ENCODE results near the gene GRIA1.

GRIA1 gene

GRCh38 chr5:153617190-153617589, 126.7 kb downstream of the GRIA1 start:
- Histone ChIP-seq H3K27ac (ENCODE audit: insufficient read depth, low read length, poor library complexity, severe bottlenecking) (no peak overlapping the region), H3K27me3 (replicated peaks; ENCODE audit: control insufficient read depth, insufficient read depth, low read length, poor library complexity, severe bottlenecking) (no peaks in the 10 kb centered on the region), H3K4me1 (ENCODE audit: control insufficient read depth, insufficient read depth, low read length, poor library complexity, severe bottlenecking) (no peaks in the 10 kb centered on the region)

GRCh38 chr5:153618307-153618706, 127.8 kb downstream of the GRIA1 start:
- no peak overlapping the region for H3K27ac ChIP-seq (ENCODE audit: insufficient read depth, low read length, poor library complexity, severe bottlenecking)
- no peak for DNase-seq
- no peaks in the 10 kb centered on the region for H3K4me1 ChIP-seq (ENCODE audit: control insufficient read depth, insufficient read depth, low read length, poor library complexity, severe bottlenecking)
- no peaks in the 10 kb centered on the region for H3K36me3 ChIP-seq (ENCODE audit: control insufficient read depth, insufficient read depth, low read length)
- H3K27me3 ChIP-seq (replicated peaks; ENCODE audit: control insufficient read depth, insufficient read depth, low read length, poor library complexity, severe bottlenecking) = no peaks in the 10 kb centered on the region
- no peak overlapping the region for H3K4me3 ChIP-seq (ENCODE audit: insufficient read depth, low read depth, low read length, poor library complexity, severe bottlenecking)
- H3K9me3 ChIP-seq (ENCODE audit: control insufficient read depth, low read length) = no peaks in the 10 kb centered on the region

More at GRCh38 chr5:153617190-153617589, 126.7 kb downstream of the GRIA1 start:
- no peak for DNase-seq
- no peaks in the 10 kb centered on the region for H3K36me3 ChIP-seq (ENCODE audit: control insufficient read depth, insufficient read depth, low read length)
- H3K4me3 ChIP-seq (ENCODE audit: insufficient read depth, low read depth, low read length, poor library complexity, severe bottlenecking) = no peak overlapping the region
- H3K9me3 ChIP-seq (ENCODE audit: control insufficient read depth, low read length) = no peaks in the 10 kb centered on the region

- H3K27ac ChIP-seq (ENCODE audit: insufficient read depth, low read length, poor library complexity, severe bottlenecking) = no peak overlapping the region
- H3K27me3 ChIP-seq (replicated peaks; ENCODE audit: control insufficient read depth, insufficient read depth, low read length, poor library complexity, severe bottlenecking) = no peaks in the 10 kb centered on the region
- no peaks in the 10 kb centered on the region for H3K4me1 ChIP-seq (ENCODE audit: control insufficient read depth, insufficient read depth, low read length, poor library complexity, severe bottlenecking)
- no peak for DNase-seq
- no peaks in the 10 kb centered on the region for H3K36me3 ChIP-seq (ENCODE audit: control insufficient read depth, insufficient read depth, low read length)
- H3K9me3 ChIP-seq (ENCODE audit: control insufficient read depth, low read length) = no peaks in the 10 kb centered on the region
- H3K4me3 ChIP-seq (ENCODE audit: insufficient read depth, low read depth, low read length, poor library complexity, severe bottlenecking) = no peak overlapping the region
Measured at GRCh38 chr5:153618867-153619266, 128.4 kb downstream of the GRIA1 start.

- H3K36me3 ChIP-seq (ENCODE audit: control insufficient read depth, insufficient read depth, low read length) = no peaks in the 10 kb centered on the region
- no peak overlapping the region for H3K4me3 ChIP-seq (ENCODE audit: insufficient read depth, low read depth, low read length, poor library complexity, severe bottlenecking)
- H3K9me3 ChIP-seq (ENCODE audit: control insufficient read depth, low read length) = no peaks in the 10 kb centered on the region
- H3K27ac ChIP-seq (ENCODE audit: insufficient read depth, low read length, poor library complexity, severe bottlenecking) = no peak overlapping the region
- H3K27me3 ChIP-seq (replicated peaks; ENCODE audit: control insufficient read depth, insufficient read depth, low read length, poor library complexity, severe bottlenecking) = no peaks in the 10 kb centered on the region
- DNase-seq = no peak
- H3K4me1 ChIP-seq (ENCODE audit: control insufficient read depth, insufficient read depth, low read length, poor library complexity, severe bottlenecking) = no peaks in the 10 kb centered on the region
Measured at GRCh38 chr5:153619771-153620170, 129.3 kb downstream of the GRIA1 start.

- Histone ChIP-seq H3K27ac (ENCODE audit: insufficient read depth, low read length, poor library complexity, severe bottlenecking) (no peak overlapping the region), H3K4me1 (ENCODE audit: control insufficient read depth, insufficient read depth, low read length, poor library complexity, severe bottlenecking) (no peaks in the 10 kb centered on the region), H3K9me3 (ENCODE audit: control insufficient read depth, low read length) (no peaks in the 10 kb centered on the region), H3K36me3 (ENCODE audit: control insufficient read depth, insufficient read depth, low read length) (no peaks in the 10 kb centered on the region), H3K4me3 (ENCODE audit: insufficient read depth, low read depth, low read length, poor library complexity, severe bottlenecking) (no peak overlapping the region), H3K27me3 (replicated peaks; ENCODE audit: control insufficient read depth, insufficient read depth, low read length, poor library complexity, severe bottlenecking) (no peaks in the 10 kb centered on the region)
- DNase-seq = no peak
Measured at GRCh38 chr5:153623124-153623523, 132.7 kb downstream of the GRIA1 start.

- Histone ChIP-seq H3K9me3 (ENCODE audit: control insufficient read depth, low read length) (no peaks in the 10 kb centered on the region), H3K4me3 (ENCODE audit: insufficient read depth, low read depth, low read length, poor library complexity, severe bottlenecking) (no peak overlapping the region), H3K27me3 (replicated peaks; ENCODE audit: control insufficient read depth, insufficient read depth, low read length, poor library complexity, severe bottlenecking) (no peaks in the 10 kb centered on the region), H3K36me3 (ENCODE audit: control insufficient read depth, insufficient read depth, low read length) (no peaks in the 10 kb centered on the region), H3K27ac (ENCODE audit: insufficient read depth, low read length, poor library complexity, severe bottlenecking) (no peak overlapping the region), H3K4me1 (ENCODE audit: control insufficient read depth, insufficient read depth, low read length, poor library complexity, severe bottlenecking) (no peaks in the 10 kb centered on the region)
- no peak for DNase-seq
Measured at GRCh38 chr5:153623751-153624450, 133.4 kb downstream of the GRIA1 start.

GRCh38 chr5:153624451-153624765, 133.9 kb downstream of the GRIA1 start:
- H3K27me3 ChIP-seq (replicated peaks; ENCODE audit: control insufficient read depth, insufficient read depth, low read length, poor library complexity, severe bottlenecking) = no peaks in the 10 kb centered on the region
- no peak for DNase-seq
- no peaks in the 10 kb centered on the region for H3K36me3 ChIP-seq (ENCODE audit: control insufficient read depth, insufficient read depth, low read length)
- H3K4me3 ChIP-seq (ENCODE audit: insufficient read depth, low read depth, low read length, poor library complexity, severe bottlenecking) = no peak overlapping the region
- no peaks in the 10 kb centered on the region for H3K4me1 ChIP-seq (ENCODE audit: control insufficient read depth, insufficient read depth, low read length, poor library complexity, severe bottlenecking)
- no peak overlapping the region for H3K27ac ChIP-seq (ENCODE audit: insufficient read depth, low read length, poor library complexity, severe bottlenecking)
- H3K9me3 ChIP-seq (ENCODE audit: control insufficient read depth, low read length) = no peaks in the 10 kb centered on the region

GRCh38 chr5:153625826-153626354, 135.4 kb downstream of the GRIA1 start:
- no peak for DNase-seq
- H3K27ac ChIP-seq (ENCODE audit: insufficient read depth, low read length, poor library complexity, severe bottlenecking) = no peak overlapping the region
- no peaks in the 10 kb centered on the region for H3K27me3 ChIP-seq (replicated peaks; ENCODE audit: control insufficient read depth, insufficient read depth, low read length, poor library complexity, severe bottlenecking)
- H3K9me3 ChIP-seq (ENCODE audit: control insufficient read depth, low read length) = no peaks in the 10 kb centered on the region
- no peaks in the 10 kb centered on the region for H3K4me1 ChIP-seq (ENCODE audit: control insufficient read depth, insufficient read depth, low read length, poor library complexity, severe bottlenecking)
- no peak overlapping the region for H3K4me3 ChIP-seq (ENCODE audit: insufficient read depth, low read depth, low read length, poor library complexity, severe bottlenecking)
- no peaks in the 10 kb centered on the region for H3K36me3 ChIP-seq (ENCODE audit: control insufficient read depth, insufficient read depth, low read length)

- DNase-seq = no peak
- H3K4me1 ChIP-seq (ENCODE audit: control insufficient read depth, insufficient read depth, low read length, poor library complexity, severe bottlenecking) = no peaks in the 10 kb centered on the region
- no peak overlapping the region for H3K27ac ChIP-seq (ENCODE audit: insufficient read depth, low read length, poor library complexity, severe bottlenecking)
- H3K27me3 ChIP-seq (replicated peaks; ENCODE audit: control insufficient read depth, insufficient read depth, low read length, poor library complexity, severe bottlenecking) = no peaks in the 10 kb centered on the region
- H3K4me3 ChIP-seq (ENCODE audit: insufficient read depth, low read depth, low read length, poor library complexity, severe bottlenecking) = no peak overlapping the region
- H3K36me3 ChIP-seq (ENCODE audit: control insufficient read depth, insufficient read depth, low read length) = no peaks in the 10 kb centered on the region
- H3K9me3 ChIP-seq (ENCODE audit: control insufficient read depth, low read length) = no peaks in the 10 kb centered on the region
Measured at GRCh38 chr5:153626836-153627235, 136.4 kb downstream of the GRIA1 start.

GRCh38 chr5:153629027-153629895, 138.8 kb downstream of the GRIA1 start:
- H3K9me3 ChIP-seq (ENCODE audit: control insufficient read depth, low read length) = no peaks in the 10 kb centered on the region
- no peaks in the 10 kb centered on the region for H3K27me3 ChIP-seq (replicated peaks; ENCODE audit: control insufficient read depth, insufficient read depth, low read length, poor library complexity, severe bottlenecking)
- H3K27ac ChIP-seq (ENCODE audit: insufficient read depth, low read length, poor library complexity, severe bottlenecking) = no peak overlapping the region
- H3K36me3 ChIP-seq (ENCODE audit: control insufficient read depth, insufficient read depth, low read length) = no peaks in the 10 kb centered on the region
- H3K4me1 ChIP-seq (ENCODE audit: control insufficient read depth, insufficient read depth, low read length, poor library complexity, severe bottlenecking) = no peaks in the 10 kb centered on the region
- H3K4me3 ChIP-seq (ENCODE audit: insufficient read depth, low read depth, low read length, poor library complexity, severe bottlenecking) = no peak overlapping the region
- DNase-seq = no peak
